IMR-90 (cell line): ENCODE measurements around the gene SPRR2G. TPM values are rescaled to one million over a fixed set of nuclear protein-coding genes. Genes with fewer than 3 reads are reported as not detected.

Experiments
- ATAC-seq: fragments of 200-7000 bp; cut with Tn5 transposase; 2 replicates; pipeline ENCODE4 v1.9.1; 2020; ENCODE audit warnings: low read depth, mild to moderate bottlenecking, moderate library complexity
- BruUV-seq: library from RNA; stranded (reverse); fragments of 400-500 nt; replicated peaks from 2 replicates; lab custom pipeline; 2021; lab: Mats Ljungman, UMichigan
- CTCF ChIA-PET: fragments of 300-600 bp; formaldehyde crosslinking; extraction: SDS; loops from one replicate; lab custom pipeline; 2021; ENCODE audit warnings: antibody characterized with exemption; lab: Yijun Ruan, JAX
- POLR2A ChIA-PET: fragments of 300-600 bp; sonication (Branson Sonifier 250); formaldehyde crosslinking; loops from one replicate; lab custom pipeline; 2022; ENCODE audit warnings: antibody characterized with exemption; ENCODE audit not compliant: unreplicated experiment; lab: Charles Lee
- DNase-seq: peaks from one replicate; pipeline ENCODE4 v3.0.0; 2013
- H2AFZ ChIP-seq: replicated peaks from 2 replicates; pipeline ENCODE3; 2013; ENCODE audit warnings: low read length, mild to moderate bottlenecking; ENCODE audit not compliant: poor library complexity
- H2AK5ac ChIP-seq: 2 replicates; pipeline ENCODE4 v1.6.1; 2013; ENCODE audit warnings: low read depth, low read length, inconsistent platforms
- H2AK9ac ChIP-seq: replicated peaks from 2 replicates; pipeline ENCODE3; 2013; ENCODE audit warnings: mild to moderate bottlenecking, low read depth, low read length, moderate library complexity; ENCODE audit not compliant: poor library complexity
- H2BK120ac ChIP-seq: 2 replicates; pipeline ENCODE4 v1.6.1; 2013; ENCODE audit warnings: low read depth, low read length, inconsistent platforms
- H2BK15ac ChIP-seq: 3 replicates; pipeline ENCODE4 v1.6.1; 2013; ENCODE audit warnings: low read depth, low read length, inconsistent platforms
- H2BK20ac ChIP-seq: 2 replicates; pipeline ENCODE4 v1.6.1; 2013; ENCODE audit warnings: low read depth, mild to moderate bottlenecking, inconsistent platforms, low read length, moderate library complexity
- H2BK5ac ChIP-seq: 2 replicates; pipeline ENCODE4 v1.6.1; 2013; ENCODE audit warnings: mild to moderate bottlenecking, low read depth, low read length, inconsistent platforms; ENCODE audit not compliant: poor library complexity, severe bottlenecking
- H3K14ac ChIP-seq: replicated peaks from 2 replicates; pipeline ENCODE4 v1.6.1; 2013; ENCODE audit warnings: low read depth, low read length, inconsistent platforms
- H3K18ac ChIP-seq: 2 replicates; pipeline ENCODE4 v1.6.1; 2013; ENCODE audit warnings: low read depth, low read length, control low read depth
- H3K23ac ChIP-seq: 2 replicates; pipeline ENCODE4 v1.6.1; 2013; ENCODE audit warnings: low read depth, low read length, inconsistent platforms
- H3K27ac ChIP-seq: 2 replicates; pipeline ENCODE4 v1.5.1; 2013; ENCODE audit warnings: mild to moderate bottlenecking, control low read depth, low read length; ENCODE audit not compliant: insufficient read depth
- H3K27me3 ChIP-seq: 2 replicates; pipeline ENCODE4 v1.6.1; 2013; ENCODE audit warnings: low read length; ENCODE audit not compliant: control insufficient read depth, insufficient read depth
- H3K36me3 ChIP-seq: 2 replicates; pipeline ENCODE4 v1.6.1; 2013; ENCODE audit warnings: low read length, mixed read lengths; ENCODE audit not compliant: control insufficient read depth, insufficient read depth
- H3K4ac ChIP-seq: 2 replicates; pipeline ENCODE4 v1.6.1; 2013; ENCODE audit warnings: low read depth, low read length, inconsistent platforms
- H3K4me1 ChIP-seq: 2 replicates; pipeline ENCODE4 v1.6.1; 2013; ENCODE audit warnings: low read length, mixed read lengths; ENCODE audit not compliant: control insufficient read depth, insufficient read depth
- H3K4me2 ChIP-seq: 2 replicates; pipeline ENCODE4 v1.6.1; 2013; ENCODE audit warnings: low read depth, mild to moderate bottlenecking, control low read depth, low read length, moderate library complexity
- H3K4me3 ChIP-seq: 2 replicates; pipeline ENCODE4 v1.5.1; 2013; ENCODE audit warnings: low read depth, mild to moderate bottlenecking, control low read depth, low read length, moderate library complexity; ENCODE audit not compliant: insufficient read depth
- H3K56ac ChIP-seq: 2 replicates; pipeline ENCODE4 v1.6.1; 2013; ENCODE audit warnings: low read length, inconsistent platforms; ENCODE audit not compliant: insufficient read depth; ENCODE audit errors: extremely low read depth
- H3K79me1 ChIP-seq, 2 experiments: 2 replicates each; pipeline ENCODE4 v1.6.1; 2013; ENCODE audit warnings: low read length in 2 of 2, inconsistent platforms in 1 of 2, low read depth in 1 of 2
- H3K9ac ChIP-seq: 2 replicates; pipeline ENCODE4 v1.6.1; 2013; ENCODE audit warnings: low read depth, low read length, control low read depth
- H3K9me1 ChIP-seq: 2 replicates; pipeline ENCODE4 v1.6.1; 2013; ENCODE audit warnings: low read length, inconsistent platforms; ENCODE audit not compliant: insufficient read depth
- H3K9me3 ChIP-seq: 2 replicates; pipeline ENCODE4 v1.6.1; 2013; ENCODE audit warnings: low read length; ENCODE audit not compliant: control insufficient read depth, insufficient read depth
- H4K20me1 ChIP-seq: 2 replicates; pipeline ENCODE4 v1.6.1; 2013; ENCODE audit warnings: low read length, inconsistent platforms; ENCODE audit not compliant: insufficient read depth
- H4K5ac ChIP-seq: 2 replicates; pipeline ENCODE4 v1.6.1; 2013; ENCODE audit warnings: mild to moderate bottlenecking, low read depth, low read length, control low read depth
- H4K8ac ChIP-seq, 2 experiments: 2 replicates each; pipeline ENCODE4 v1.6.1; 2013; ENCODE audit warnings: low read depth in 2 of 2, low read length in 2 of 2, control low read depth in 1 of 2, inconsistent platforms in 1 of 2
- H4K91ac ChIP-seq: 2 replicates; pipeline ENCODE4 v1.6.1; 2013; ENCODE audit warnings: low read depth, low read length, inconsistent platforms; ENCODE audit not compliant: insufficient read depth
- CEBPB ChIP-seq: IDR thresholded peaks from 2 replicates; pipeline ENCODE4 v1.6.1; 2012; ENCODE audit warnings: low read depth, low read length, improper control_type of control experiment
- CHD1 ChIP-seq: IDR thresholded peaks from 2 replicates; pipeline ENCODE4 v1.6.1; 2012; ENCODE audit warnings: low read depth, low read length, improper control_type of control experiment
- MAFK ChIP-seq: IDR thresholded peaks from 2 replicates; pipeline ENCODE4 v1.6.1; 2012; ENCODE audit warnings: low read depth, low read length, improper control_type of control experiment
- RCOR1 ChIP-seq: IDR thresholded peaks from 2 replicates; pipeline ENCODE4 v1.6.1; 2012; ENCODE audit warnings: mild to moderate bottlenecking, low read length, improper control_type of control experiment; ENCODE audit not compliant: insufficient replicate concordance
- WGBS, 2 experiments: methylation state at CpG; one replicate each; pipeline versions ENCODE4 v1.1.5 to v1.1.7; 2013; ENCODE audit warnings: missing lambda C conversion rate in 2 of 2; ENCODE audit not compliant: insufficient read length in 1 of 2; ENCODE audit errors: extremely low coverage in 2 of 2; 5-methylcytosine and 5-hydroxymethylcytosine counted together
- dilution Hi-C: fragments of 300-500 bp; cut with HindIII; formaldehyde crosslinking; loops from one replicate; pipeline ENCODE4 v1.14.3; 2018; ENCODE audit warnings: low sequenced_read_pairs; ENCODE audit not compliant: unreplicated experiment
- in situ Hi-C: fragments of 300-500 bp; cut with MboI; formaldehyde crosslinking; loops from 3 replicates; pipeline ENCODE4 v1.14.3; 2019; ENCODE audit warnings: low sequenced_read_pairs, inconsistent platforms, mixed read lengths
- intact Hi-C: fragments of 100-400 bp; cut with micrococcal nuclease; formaldehyde crosslinking; loops from 2 replicates; pipeline ENCODE4 v1.10.0; 2022
- polyA plus RNA-seq, 3 experiments: library from polyadenylated mRNA; depleted of rRNA; stranded (reverse); fragments of >200 nt; gene quantifications; 2 replicates each; pipeline ENCODE4 v1.2.3, GENCODE V29; 2012; ENCODE audit warnings: low replicate concordance in 1 of 3
- total RNA-seq: library from RNA; depleted of rRNA; stranded (reverse); fragments of >200 nt; gene quantifications from 2 replicates; pipeline ENCODE4 v1.2.3, GENCODE V29; 2012

The SPRR2G gene
- total and polyA plus RNA-seq, 2 of the 4 experiments (the other 2 are of a cell fraction): not detected

DNA sequence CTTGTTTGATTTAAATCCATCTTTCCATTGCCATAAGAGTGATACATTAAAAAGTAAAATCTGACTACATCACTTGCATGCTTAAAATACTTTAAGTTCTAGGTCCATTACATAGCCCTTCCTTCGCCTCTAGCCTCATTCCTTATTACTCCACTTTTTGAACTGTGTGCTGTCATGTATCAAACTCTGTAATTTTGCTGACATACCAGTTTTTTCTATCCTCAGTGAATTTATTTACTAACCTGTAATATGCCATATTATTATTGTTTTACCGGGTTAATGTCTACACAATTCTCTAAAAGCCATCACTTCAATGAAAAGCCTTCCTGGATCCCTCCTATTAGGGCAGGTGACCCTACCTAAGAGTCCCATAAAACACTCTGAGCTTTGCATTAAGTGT lies 4.9 kb upstream of the SPRR2G start:
- no CpG with 5 or more reads among the region's 2 CpGs for WGBS, 2 experiments
- H2AK9ac ChIP-seq: no peak overlapping the region
- dilution Hi-C loops (no loop called here), in situ Hi-C loops (no loop called here), intact Hi-C loops (no loop called here)
- no peak overlapping the region for H2BK20ac ChIP-seq
- H2AFZ ChIP-seq: no peak overlapping the region
- no peak for ATAC-seq
- no peak overlapping the region for H4K91ac ChIP-seq
- H3K4me1 ChIP-seq: no peaks in the 10 kb centered on the region
- no peak overlapping the region for H3K56ac ChIP-seq
- no peak overlapping the region for H4K5ac ChIP-seq
- H3K4me3 ChIP-seq: no peak overlapping the region
- H4K20me1 ChIP-seq: no peaks in the 10 kb centered on the region
- ChIA-PET POLR2A (no interaction called here), CTCF (no interaction called here)
- H3K79me1 ChIP-seq: no peaks in the 10 kb centered on the region
- H3K4me2 ChIP-seq: no peak overlapping the region
- H3K27me3 ChIP-seq: no peaks in the 10 kb centered on the region
- H3K27ac ChIP-seq: no peak overlapping the region
- no peak overlapping the region for H2AK5ac ChIP-seq
- no peaks in the 10 kb centered on the region for H3K9me1 ChIP-seq
- H3K9me3 ChIP-seq: no peaks in the 10 kb centered on the region
- H2BK5ac ChIP-seq: no peak overlapping the region
- H4K8ac ChIP-seq: no peak overlapping the region
- DNase-seq: no peak
- H2BK120ac ChIP-seq: no peak overlapping the region
- no peak overlapping the region for H2BK15ac ChIP-seq
- no peak for TF ChIP-seq CHD1
- TF ChIP-seq CEBPB: no peak
- peak; percentile 88 for TF ChIP-seq MAFK
- TF ChIP-seq RCOR1: no peak
- H3K14ac ChIP-seq: no peak overlapping the region
- no peak overlapping the region for H3K18ac ChIP-seq
- no peak overlapping the region for H3K23ac ChIP-seq
- BruUV-seq: no TSS peak
- H3K4ac ChIP-seq: no peak overlapping the region
- H3K9ac ChIP-seq: no peak overlapping the region
- H3K36me3 ChIP-seq: no peaks in the 10 kb centered on the region
